Keratinocyte (primary cell): ENCODE results near the gene HOMER3. TPM values are rescaled to one million over a fixed set of nuclear protein-coding genes. Genes with fewer than 3 reads are reported as not detected.

Experiments
- DNase-seq: peaks from one replicate; pipeline ENCODE4 v3.0.0-alpha.2; 2011; ENCODE audit warnings: low read depth, missing footprints, low spot score
- FAIRE-seq: peaks from 2 replicates; lab custom pipeline; 2011; peaks lifted over from hg19 to GRCh38; lab: Jason Lieb, UNC
- H2AFZ ChIP-seq: 2 replicates; pipeline ENCODE4 v1.6.0; 2012; ENCODE audit warnings: low read length, control low read depth, inconsistent platforms; ENCODE audit not compliant: control insufficient read depth
- H3K27ac ChIP-seq: 2 replicates; pipeline ENCODE4 v1.5.1; 2011; ENCODE audit warnings: low read length; ENCODE audit not compliant: control insufficient read depth, insufficient read depth
- H3K27me3 ChIP-seq: 3 replicates; pipeline ENCODE4 v1.6.0; 2011; ENCODE audit warnings: low read length; ENCODE audit not compliant: control insufficient read depth, insufficient read depth; ENCODE audit errors: extremely low read depth
- H3K36me3 ChIP-seq, 2 experiments: 2 replicates in 1 of 2; 3 replicates in 1 of 2; pipeline ENCODE4 v1.5.1; 2011; ENCODE audit warnings: low read length in 2 of 2, mild to moderate bottlenecking in 1 of 2; ENCODE audit not compliant: control insufficient read depth in 2 of 2, insufficient read depth in 2 of 2; ENCODE audit errors: extremely low read depth in 1 of 2
- H3K4me1 ChIP-seq: 3 replicates; pipeline ENCODE4 v1.5.1; 2011; ENCODE audit warnings: low read length; ENCODE audit not compliant: control insufficient read depth, insufficient read depth; ENCODE audit errors: extremely low read depth
- H3K4me2 ChIP-seq: 3 replicates; pipeline ENCODE4 v1.6.0; 2011; ENCODE audit warnings: low read depth, low read length; ENCODE audit not compliant: control insufficient read depth, insufficient read depth; ENCODE audit errors: extremely low read depth
- H3K4me3 ChIP-seq, 3 experiments: fragments of 200-600 bp in 1 of 3; sonication (generic) in 1 of 3; 2 replicates in 2 of 3; 3 replicates in 1 of 3; pipeline ENCODE4 v1.5.1; 2011 to 2016; ENCODE audit warnings: low read length in 3 of 3, mild to moderate bottlenecking in 3 of 3, control low read depth in 2 of 3, inconsistent platforms in 1 of 3, low read depth in 1 of 3, mixed read lengths in 1 of 3, mixed run types in 1 of 3, moderate library complexity in 1 of 3; ENCODE audit not compliant: control insufficient read depth in 2 of 3, insufficient read depth in 2 of 3; ENCODE audit errors: extremely low read depth in 1 of 3
- H3K79me2 ChIP-seq: 2 replicates; pipeline ENCODE4 v1.6.0; 2012; ENCODE audit warnings: low read length; ENCODE audit not compliant: control insufficient read depth, insufficient read depth
- H3K9ac ChIP-seq: 3 replicates; pipeline ENCODE4 v1.6.0; 2011; ENCODE audit warnings: low read length; ENCODE audit not compliant: control insufficient read depth, insufficient read depth; ENCODE audit errors: extremely low read depth
- H3K9me1 ChIP-seq: 3 replicates; pipeline ENCODE4 v1.6.0; 2011; ENCODE audit warnings: low read length; ENCODE audit not compliant: control insufficient read depth, insufficient read depth; ENCODE audit errors: extremely low read depth
- H3K9me3 ChIP-seq: 2 replicates; pipeline ENCODE4 v1.5.1; 2012; ENCODE audit warnings: low read depth, low read length; ENCODE audit not compliant: control insufficient read depth
- H4K20me1 ChIP-seq: 3 replicates; pipeline ENCODE4 v1.6.0; 2011; ENCODE audit warnings: low read length; ENCODE audit not compliant: control insufficient read depth, insufficient read depth; ENCODE audit errors: extremely low read depth
- EZH2 ChIP-seq: IDR thresholded peaks from one replicate; pipeline ENCODE4 v1.6.1; 2012; ENCODE audit warnings: inconsistent platforms, mild to moderate bottlenecking, low read length, moderate library complexity
- dilution Hi-C: fragments of 300-500 bp; cut with MboI; formaldehyde crosslinking; loops from one replicate; pipeline ENCODE4 v1.7.0; 2020; ENCODE audit warnings: low sequenced_read_pairs; ENCODE audit not compliant: extremely low pct_ligation_motif_present
- polyA plus RNA-seq, 5 experiments: library from polyadenylated mRNA; depleted of rRNA in 3 of 5; stranded (reverse) in 3 of 5; stranded (forward) in 1 of 5; unstranded in 1 of 5; fragments of >200 nt; gene quantifications; 1 replicate in 1 of 5; 2 replicates in 3 of 5; 3 replicates in 1 of 5; pipeline versions ENCODE4 v1.2.1 to v1.2.3, GENCODE V29; 2011 to 2012; ENCODE audit warnings: missing spikeins in 2 of 5, low read depth in 1 of 5, low replicate concordance in 1 of 5
- TF ChIP-seq, protein P1 (sequence below), 3 experiments: IDR thresholded peaks in 1 of 3; conservative IDR thresholded peaks in 1 of 3; optimal IDR thresholded peaks in 1 of 3; 2 replicates in 2 of 3; 3 replicates in 1 of 3; pipeline versions ENCODE3 to v1.5.1; 2011; ENCODE audit warnings: low read length in 3 of 3, mild to moderate bottlenecking in 3 of 3, moderate library complexity in 2 of 3, control low read depth in 1 of 3, inconsistent platforms in 1 of 3; ENCODE audit not compliant: insufficient read depth in 2 of 3; ENCODE audit errors: extremely low read depth in 1 of 3

HOMER3 gene
- polyA plus RNA-seq, 1 donor (not counting 4 experiments of a cell fraction or from before 2014, with no cell fraction given), result 119 TPM

DNA sequence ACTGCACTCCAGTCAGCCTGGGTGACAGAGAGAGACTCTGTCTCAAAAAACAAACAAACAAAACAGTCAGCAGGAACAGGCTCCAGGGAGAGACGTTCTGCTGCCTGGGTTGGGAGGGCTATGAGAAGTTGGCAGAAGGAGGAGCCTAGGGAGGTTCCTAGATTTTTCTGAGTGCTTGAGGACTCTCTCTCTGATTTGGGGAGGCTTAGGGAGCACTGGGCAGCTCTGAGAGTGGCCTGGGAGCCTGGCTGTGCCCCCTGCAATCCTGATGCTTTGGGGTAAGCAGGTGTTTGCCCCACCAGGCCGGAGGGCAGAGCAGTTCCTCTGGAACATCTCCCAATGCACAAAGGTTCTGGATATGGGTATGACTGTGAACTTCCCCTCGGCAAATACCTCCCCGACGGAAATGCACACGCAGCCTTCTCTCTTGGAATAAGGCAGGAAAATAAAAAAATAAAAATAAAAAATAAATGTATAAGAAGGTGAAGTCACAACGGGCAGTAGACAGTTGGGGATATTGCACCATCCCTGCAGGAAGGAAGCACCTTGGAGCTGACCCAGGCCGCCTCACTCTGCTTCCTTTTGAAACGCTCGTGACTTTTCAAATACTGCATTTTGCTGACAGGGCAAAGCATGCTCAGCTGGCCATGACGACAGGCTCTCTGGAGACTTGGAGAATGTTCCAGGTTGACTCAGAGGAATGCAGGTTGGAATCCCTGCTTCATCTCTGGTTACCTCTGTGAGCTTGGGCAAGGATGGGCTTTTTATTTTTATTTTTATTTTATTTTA is 26.5 kb upstream of the HOMER3 start:
- H4K20me1 ChIP-seq, result no peaks in the 10 kb centered on the region
- no peak overlapping the region for H3K4me2 ChIP-seq
- H3K27me3 ChIP-seq, result no peaks in the 10 kb centered on the region
- dilution Hi-C loops, result no loop called here
- DNase-seq (no peak), FAIRE-seq (no peak)
- H3K27ac ChIP-seq, result no peak overlapping the region
- no peaks in the 10 kb centered on the region for H3K9me1 ChIP-seq
- H3K9me3 ChIP-seq, result no peaks in the 10 kb centered on the region
- H3K36me3 ChIP-seq, result no peaks in the 10 kb centered on the region
- H3K79me2 ChIP-seq, result no peaks in the 10 kb centered on the region
- peaks cover 7% of the 10 kb centered on the region for H3K4me1 ChIP-seq
- H3K9ac ChIP-seq, result no peak overlapping the region
- TF ChIP-seq EZH2, result no peak
- TF ChIP-seq, protein P1, sequence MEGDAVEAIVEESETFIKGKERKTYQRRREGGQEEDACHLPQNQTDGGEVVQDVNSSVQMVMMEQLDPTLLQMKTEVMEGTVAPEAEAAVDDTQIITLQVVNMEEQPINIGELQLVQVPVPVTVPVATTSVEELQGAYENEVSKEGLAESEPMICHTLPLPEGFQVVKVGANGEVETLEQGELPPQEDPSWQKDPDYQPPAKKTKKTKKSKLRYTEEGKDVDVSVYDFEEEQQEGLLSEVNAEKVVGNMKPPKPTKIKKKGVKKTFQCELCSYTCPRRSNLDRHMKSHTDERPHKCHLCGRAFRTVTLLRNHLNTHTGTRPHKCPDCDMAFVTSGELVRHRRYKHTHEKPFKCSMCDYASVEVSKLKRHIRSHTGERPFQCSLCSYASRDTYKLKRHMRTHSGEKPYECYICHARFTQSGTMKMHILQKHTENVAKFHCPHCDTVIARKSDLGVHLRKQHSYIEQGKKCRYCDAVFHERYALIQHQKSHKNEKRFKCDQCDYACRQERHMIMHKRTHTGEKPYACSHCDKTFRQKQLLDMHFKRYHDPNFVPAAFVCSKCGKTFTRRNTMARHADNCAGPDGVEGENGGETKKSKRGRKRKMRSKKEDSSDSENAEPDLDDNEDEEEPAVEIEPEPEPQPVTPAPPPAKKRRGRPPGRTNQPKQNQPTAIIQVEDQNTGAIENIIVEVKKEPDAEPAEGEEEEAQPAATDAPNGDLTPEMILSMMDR (optimal IDR thresholded peaks at IDR 0.05 in 1 of 3, IDR thresholded peaks at IDR 0.05 in 1 of 3, conservative IDR thresholded peaks at IDR 0.05 in 1 of 3; ENCODE audit: extremely low read depth in 1 of 3, insufficient read depth in 2 of 3, low read length in 3 of 3), result no peak
- H3K4me3 ChIP-seq, result no peak overlapping the region
- H2AFZ ChIP-seq, result no peak overlapping the region

DNA sequence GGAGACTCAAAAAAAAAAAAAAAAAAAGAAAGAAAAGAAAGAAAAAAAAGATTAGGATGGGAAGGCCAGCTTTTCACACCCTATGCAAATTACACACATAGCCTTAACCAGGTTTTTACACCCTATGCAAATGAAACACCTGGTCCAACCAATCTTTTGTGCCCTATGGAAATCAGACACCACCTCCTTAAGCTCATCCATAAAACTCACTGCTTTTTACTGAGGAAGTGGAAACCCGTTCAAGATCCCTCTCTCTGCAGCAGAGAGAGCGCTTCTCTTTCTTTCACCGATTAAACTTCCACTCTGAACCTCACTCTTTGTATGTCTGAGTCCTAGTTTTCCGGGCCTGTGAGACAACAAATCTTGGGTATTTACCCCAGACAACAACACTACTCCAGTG is 25.3 kb upstream of the HOMER3 start:
- Histone ChIP-seq H2AFZ (no peak overlapping the region), H3K27ac (no peak overlapping the region), H3K4me3 (no peak overlapping the region), H3K9me1 (no peaks in the 10 kb centered on the region), H3K9ac (no peak overlapping the region), H3K36me3 (no peaks in the 10 kb centered on the region), H3K9me3 (no peaks in the 10 kb centered on the region), H4K20me1 (no peaks in the 10 kb centered on the region), H3K4me1 (peaks cover 7% of the 10 kb centered on the region), H3K79me2 (no peaks in the 10 kb centered on the region), H3K4me2 (no peak overlapping the region), H3K27me3 (peaks cover 5% of the 10 kb centered on the region)
- dilution Hi-C loops, result no loop called here
- DNase-seq (no peak), FAIRE-seq (no peak)
- no peak for TF ChIP-seq EZH2
- TF ChIP-seq, protein P1 (optimal IDR thresholded peaks at IDR 0.05 in 1 of 3, IDR thresholded peaks at IDR 0.05 in 1 of 3, conservative IDR thresholded peaks at IDR 0.05 in 1 of 3; ENCODE audit: extremely low read depth in 1 of 3, insufficient read depth in 2 of 3, low read length in 3 of 3), result no peak
